Loucy (cell line): ENCODE measurements around the gene HERC3.

Experiments used
- H2AFZ ChIP-seq: fragments of 200-600 bp; sonication (generic); 2 replicates; pipeline ENCODE4 v1.6.0; 2016; ENCODE audit warnings: antibody characterized with exemption, mild to moderate bottlenecking, low read length, moderate library complexity
- H3F3A ChIP-seq: fragments of 200-600 bp; 2 replicates; pipeline ENCODE4 v1.6.0; 2016; ENCODE audit warnings: antibody characterized with exemption, low read depth, mild to moderate bottlenecking
- H3K27me3 ChIP-seq: fragments of 200-600 bp; sonication (generic); 2 replicates; pipeline ENCODE4 v1.6.1; 2014; ENCODE audit warnings: low read length, mild to moderate bottlenecking; ENCODE audit not compliant: insufficient read depth, poor library complexity, severe bottlenecking
- H3K36me3 ChIP-seq: fragments of 200-600 bp; sonication (generic); 2 replicates; pipeline ENCODE4 v1.6.1; 2016; ENCODE audit warnings: low read length; ENCODE audit not compliant: insufficient read depth
- H3K4me1 ChIP-seq: fragments of 200-600 bp; sonication (generic); 2 replicates; pipeline ENCODE4 v1.5.1; 2014; ENCODE audit warnings: low read length, mild to moderate bottlenecking; ENCODE audit not compliant: insufficient read depth, poor library complexity, severe bottlenecking
- H3K4me2 ChIP-seq: fragments of 200-600 bp; sonication (generic); 2 replicates; pipeline ENCODE4 v1.6.0; 2014; ENCODE audit warnings: antibody characterized with exemption, low read length, low read depth, mild to moderate bottlenecking; ENCODE audit not compliant: poor library complexity, severe bottlenecking
- H3K4me3 ChIP-seq: fragments of 200-600 bp; sonication (generic); 2 replicates; pipeline ENCODE4 v1.5.1; 2014; ENCODE audit warnings: low read length, mild to moderate bottlenecking, mixed read lengths; ENCODE audit not compliant: poor library complexity, severe bottlenecking
- H3K79me2 ChIP-seq: fragments of 200-600 bp; sonication (generic); 2 replicates; pipeline ENCODE4 v1.6.1; 2014; ENCODE audit warnings: low read length; ENCODE audit not compliant: insufficient read depth
- H3K9ac ChIP-seq: fragments of 200-600 bp; sonication (generic); 2 replicates; pipeline ENCODE4 v1.6.0; 2014; ENCODE audit warnings: mild to moderate bottlenecking, low read depth, low read length, moderate library complexity; ENCODE audit not compliant: poor library complexity, severe bottlenecking
- H3K9me2 ChIP-seq: fragments of 200-600 bp; sonication (generic); replicated peaks from 2 replicates; pipeline ENCODE4 v1.6.1; 2016; ENCODE audit warnings: low read depth, low read length, mixed read lengths
- H3K9me3 ChIP-seq: fragments of 200-600 bp; sonication (generic); 2 replicates; pipeline ENCODE4 v1.6.1; 2014; ENCODE audit warnings: mild to moderate bottlenecking, antibody characterized with exemption, low read length, low read depth; ENCODE audit not compliant: insufficient read depth
- H4K20me1 ChIP-seq: fragments of 200-600 bp; sonication (generic); 2 replicates; pipeline ENCODE4 v1.6.0; 2014; ENCODE audit warnings: antibody characterized with exemption, low read length, mild to moderate bottlenecking; ENCODE audit not compliant: insufficient read depth, poor library complexity, severe bottlenecking
- EZH2phosphoT487 ChIP-seq: fragments of 200-600 bp; IDR thresholded peaks from 2 replicates; pipeline ENCODE4 v1.6.1; 2018; ENCODE audit warnings: antibody characterized with exemption, mild to moderate bottlenecking, moderate library complexity, borderline replicate concordance
- TF ChIP-seq, protein P1 (sequence below): fragments of 200-600 bp; sonication (generic); conservative IDR thresholded peaks from 2 replicates; pipeline ENCODE4 v1.5.1; 2014; ENCODE audit warnings: mild to moderate bottlenecking, antibody characterized with exemption, low read length

Gene HERC3

DNA sequence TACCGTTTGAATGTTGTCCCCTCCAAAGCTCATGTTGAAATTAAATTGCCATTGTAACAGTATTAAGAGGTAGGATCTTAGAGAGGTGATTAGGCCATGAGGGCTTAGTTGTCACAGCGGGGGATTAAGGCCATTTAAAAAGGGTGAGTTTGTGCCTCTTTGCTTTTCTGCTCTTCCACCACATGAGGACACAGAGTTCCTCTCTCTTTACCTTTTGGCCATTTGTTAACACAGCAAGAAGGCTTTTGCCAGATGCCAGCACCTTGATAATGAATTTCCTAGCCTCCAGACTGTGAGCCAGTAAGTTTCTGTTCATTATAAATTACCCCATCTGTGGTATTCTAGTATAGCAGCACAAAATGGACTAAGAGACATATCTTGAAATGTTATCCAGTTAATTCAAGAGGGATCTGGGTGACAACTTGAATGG lies 7.8 kb upstream of the HERC3 start:
- Histone ChIP-seq H3K36me3 (no peaks in the 10 kb centered on the region), H3K27me3 (no peaks in the 10 kb centered on the region), H3K4me1 (no peaks in the 10 kb centered on the region), H2AFZ (no peak overlapping the region), H3K9me2 (no peaks in the 10 kb centered on the region), H3K4me2 (no peak overlapping the region), H4K20me1 (no peaks in the 10 kb centered on the region), H3K4me3 (no peak overlapping the region), H3K9me3 (no peaks in the 10 kb centered on the region), H3K79me2 (no peaks in the 10 kb centered on the region), H3K9ac (no peak overlapping the region), H3F3A (no peaks in the 10 kb centered on the region)
- TF ChIP-seq EZH2phosphoT487 = no peak
- TF ChIP-seq, protein P1, sequence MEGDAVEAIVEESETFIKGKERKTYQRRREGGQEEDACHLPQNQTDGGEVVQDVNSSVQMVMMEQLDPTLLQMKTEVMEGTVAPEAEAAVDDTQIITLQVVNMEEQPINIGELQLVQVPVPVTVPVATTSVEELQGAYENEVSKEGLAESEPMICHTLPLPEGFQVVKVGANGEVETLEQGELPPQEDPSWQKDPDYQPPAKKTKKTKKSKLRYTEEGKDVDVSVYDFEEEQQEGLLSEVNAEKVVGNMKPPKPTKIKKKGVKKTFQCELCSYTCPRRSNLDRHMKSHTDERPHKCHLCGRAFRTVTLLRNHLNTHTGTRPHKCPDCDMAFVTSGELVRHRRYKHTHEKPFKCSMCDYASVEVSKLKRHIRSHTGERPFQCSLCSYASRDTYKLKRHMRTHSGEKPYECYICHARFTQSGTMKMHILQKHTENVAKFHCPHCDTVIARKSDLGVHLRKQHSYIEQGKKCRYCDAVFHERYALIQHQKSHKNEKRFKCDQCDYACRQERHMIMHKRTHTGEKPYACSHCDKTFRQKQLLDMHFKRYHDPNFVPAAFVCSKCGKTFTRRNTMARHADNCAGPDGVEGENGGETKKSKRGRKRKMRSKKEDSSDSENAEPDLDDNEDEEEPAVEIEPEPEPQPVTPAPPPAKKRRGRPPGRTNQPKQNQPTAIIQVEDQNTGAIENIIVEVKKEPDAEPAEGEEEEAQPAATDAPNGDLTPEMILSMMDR = no peak

DNA sequence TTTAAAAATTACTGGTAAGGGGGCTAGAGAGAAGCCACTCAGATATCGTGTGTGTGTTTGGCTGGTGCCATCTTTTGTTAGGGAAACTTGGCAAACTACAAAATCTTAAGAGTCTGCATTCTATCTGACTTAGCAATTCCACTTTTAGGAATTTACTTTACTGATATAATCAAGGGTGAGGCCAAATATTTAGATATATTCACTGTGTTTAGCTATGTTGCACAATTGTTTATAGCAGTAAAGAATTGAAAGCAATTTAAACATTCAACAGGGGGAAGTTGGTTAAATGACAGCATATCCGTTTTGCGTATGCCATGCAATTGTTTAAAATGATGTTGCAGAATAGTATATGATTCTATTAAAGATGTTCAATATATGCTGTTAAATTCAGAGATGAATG lies 6.4 kb upstream of the HERC3 start:
- Histone ChIP-seq H2AFZ (no peak overlapping the region), H3K79me2 (no peaks in the 10 kb centered on the region), H3K9me2 (no peaks in the 10 kb centered on the region), H4K20me1 (no peaks in the 10 kb centered on the region), H3K4me3 (no peak overlapping the region), H3K4me1 (no peaks in the 10 kb centered on the region), H3K9ac (no peak overlapping the region), H3K4me2 (no peak overlapping the region), H3K9me3 (no peaks in the 10 kb centered on the region), H3F3A (no peaks in the 10 kb centered on the region), H3K27me3 (no peaks in the 10 kb centered on the region), H3K36me3 (no peaks in the 10 kb centered on the region)
- no peak for TF ChIP-seq EZH2phosphoT487
- TF ChIP-seq, protein P1 = no peak

DNA sequence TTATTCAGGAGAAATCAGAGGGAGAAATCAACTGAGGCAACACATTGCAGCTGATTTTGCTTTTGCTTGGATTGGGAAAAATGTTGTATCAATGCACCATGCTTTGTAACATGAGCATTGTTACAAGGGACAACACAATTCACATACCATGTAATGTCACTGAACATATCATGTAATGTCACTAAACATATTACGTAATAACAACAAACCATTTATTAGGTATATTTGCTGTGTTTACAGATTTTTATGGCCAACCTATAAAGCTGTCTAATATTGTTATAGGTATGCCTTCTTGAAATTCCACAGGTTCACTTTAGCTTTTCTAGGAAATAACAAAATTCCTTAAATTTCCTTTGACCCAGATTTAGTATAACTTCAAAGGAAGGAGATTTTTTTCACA lies 5.0 kb upstream of the HERC3 start:
- Histone ChIP-seq H3F3A (no peaks in the 10 kb centered on the region), H3K4me3 (no peak overlapping the region), H3K4me2 (no peak overlapping the region), H4K20me1 (no peaks in the 10 kb centered on the region), H2AFZ (no peak overlapping the region), H3K9me3 (no peaks in the 10 kb centered on the region), H3K9me2 (no peaks in the 10 kb centered on the region), H3K79me2 (no peaks in the 10 kb centered on the region), H3K27me3 (peaks cover 6% of the 10 kb centered on the region), H3K9ac (no peak overlapping the region), H3K4me1 (peaks cover 6% of the 10 kb centered on the region), H3K36me3 (no peaks in the 10 kb centered on the region)
- TF ChIP-seq, protein P1 = no peak
- no peak for TF ChIP-seq EZH2phosphoT487
